ENCODE results near the gene SYNGAP1. TPM values are rescaled to one million over a fixed set of nuclear protein-coding genes. Genes with fewer than 3 reads are reported as not detected.

SYNGAP1 gene
- total and polyA plus RNA-seq, 2 of the 8 experiments (the other 6 are each of a cell fraction or from before 2014, with no cell fraction given): 31.0 to 101 TPM

DNA sequence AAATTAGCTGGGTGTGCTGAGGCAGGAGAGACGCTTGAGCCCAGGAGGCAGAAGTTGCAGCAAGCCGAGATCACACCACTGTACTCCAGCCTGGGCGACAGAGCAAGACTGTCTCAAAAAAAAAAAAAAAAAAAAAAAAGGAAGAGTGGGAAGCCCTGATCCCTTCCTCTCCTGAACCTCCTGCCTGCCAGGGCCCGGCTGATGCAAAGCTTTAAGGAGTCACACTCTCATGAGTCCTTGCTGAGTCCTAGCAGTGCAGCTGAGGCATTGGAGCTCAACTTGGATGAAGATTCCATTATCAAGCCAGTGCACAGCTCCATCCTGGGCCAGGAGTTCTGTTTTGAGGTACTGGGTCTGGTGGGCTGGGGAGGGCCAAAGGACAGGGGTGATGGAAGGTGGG, 15.1 kb downstream of the SYNGAP1 start (continued):
- no peak for TF ChIP-seq HDAC6 (IDR thresholded peaks at IDR 0.05; ENCODE audit: low read depth, low read length)
